Esophagus muscularis mucosa (tissue), 4 donors: Measurements from ENCODE around the gene DROSHA.

ENCODE experiments used
- EP300 ChIP-seq: sonication (generic); formaldehyde crosslinking; IDR thresholded peaks from one replicate; pipeline ENCODE4 v1.6.1; 2017; ENCODE audit warnings: antibody characterized with exemption
- POLR2A ChIP-seq: fragments of 450-650 bp; IDR thresholded peaks from one replicate; pipeline ENCODE4 v1.6.1; 2017; ENCODE audit warnings: antibody characterized with exemption, moderate library complexity, mild to moderate bottlenecking, low read depth
- POLR2AphosphoS5 ChIP-seq, 2 donors: sonication (generic); formaldehyde crosslinking; IDR thresholded peaks; one replicate each; pipeline ENCODE4 v1.6.1; 2017; ENCODE audit warnings: antibody characterized with exemption in 2 of 2
- TF ChIP-seq, protein P1 (sequence below), 3 experiments: fragments of 200-600 bp in 2 of 3; fragments of 450-650 bp in 1 of 3; sonication (generic) in 2 of 3; IDR thresholded peaks; one replicate each; pipeline ENCODE4 v1.5.1; 2017 to 2019; ENCODE audit warnings: antibody characterized with exemption in 3 of 3, mild to moderate bottlenecking in 2 of 3, moderate library complexity in 1 of 3

GRCh38 chr5:31556461-31556860 is 24.6 kb upstream of the DROSHA start:
- no peak for TF ChIP-seq EP300
- TF ChIP-seq, protein P1, sequence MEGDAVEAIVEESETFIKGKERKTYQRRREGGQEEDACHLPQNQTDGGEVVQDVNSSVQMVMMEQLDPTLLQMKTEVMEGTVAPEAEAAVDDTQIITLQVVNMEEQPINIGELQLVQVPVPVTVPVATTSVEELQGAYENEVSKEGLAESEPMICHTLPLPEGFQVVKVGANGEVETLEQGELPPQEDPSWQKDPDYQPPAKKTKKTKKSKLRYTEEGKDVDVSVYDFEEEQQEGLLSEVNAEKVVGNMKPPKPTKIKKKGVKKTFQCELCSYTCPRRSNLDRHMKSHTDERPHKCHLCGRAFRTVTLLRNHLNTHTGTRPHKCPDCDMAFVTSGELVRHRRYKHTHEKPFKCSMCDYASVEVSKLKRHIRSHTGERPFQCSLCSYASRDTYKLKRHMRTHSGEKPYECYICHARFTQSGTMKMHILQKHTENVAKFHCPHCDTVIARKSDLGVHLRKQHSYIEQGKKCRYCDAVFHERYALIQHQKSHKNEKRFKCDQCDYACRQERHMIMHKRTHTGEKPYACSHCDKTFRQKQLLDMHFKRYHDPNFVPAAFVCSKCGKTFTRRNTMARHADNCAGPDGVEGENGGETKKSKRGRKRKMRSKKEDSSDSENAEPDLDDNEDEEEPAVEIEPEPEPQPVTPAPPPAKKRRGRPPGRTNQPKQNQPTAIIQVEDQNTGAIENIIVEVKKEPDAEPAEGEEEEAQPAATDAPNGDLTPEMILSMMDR (IDR thresholded peaks at IDR 0.05): no peak
- no peak for TF ChIP-seq POLR2AphosphoS5 (IDR thresholded peaks at IDR 0.05)
- no peak for TF ChIP-seq POLR2A
